SU-DHL-6 (cell line): ENCODE data around the gene GPR153.

Experiments
- CTCF ChIP-seq: fragments of 200-600 bp; sonication (generic); IDR thresholded peaks from one replicate; pipeline ENCODE4 v1.5.1; 2017; ENCODE audit warnings: antibody characterized with exemption, mild to moderate bottlenecking, low read length, moderate library complexity; ENCODE audit not compliant: insufficient read depth, poor library complexity, severe bottlenecking
- EZH2phosphoT487 ChIP-seq: fragments of 200-600 bp; sonication (generic), shearing (Covaris generic); conservative IDR thresholded peaks from 2 replicates; pipeline ENCODE4 v1.6.1; 2018; ENCODE audit warnings: mild to moderate bottlenecking, antibody characterized with exemption, low read length, moderate library complexity, mixed read lengths

GRCh38 chr1:6206520-6206855, 54.4 kb downstream of the GPR153 start:
- TF ChIP-seq CTCF = no peak
- TF ChIP-seq EZH2phosphoT487 = no peak
